Measurements from ENCODE around the gene POM121.
"Not testable (repeated sequence)": the region's sequence is repeated elsewhere in the genome, so short reads cannot be mapped to it uniquely, and the experiment has no call there.

- not testable (repeated sequence) for TF ChIP-seq CTCF (IDR thresholded peaks at IDR 0.05; ENCODE audit: low read depth, low read length); EZH2phosphoT487 (IDR thresholded peaks at IDR 0.05; ENCODE audit: low read depth)
Measured at GRCh38 chr7:72927791-72928190, 2.9 kb downstream of the POM121 start.

Data from OCI-LY3 (cell line).